Fibroblast of lung (primary cell): ENCODE results near the gene PRKAG2. TPM values are rescaled to one million over a fixed set of nuclear protein-coding genes. Genes with fewer than 3 reads are reported as not detected.

ENCODE experiments used
- DNase-seq, 2 donors: peaks; one replicate each; pipeline versions ENCODE4 v3.0.0 to v3.0.0-alpha.2; 2010; ENCODE audit warnings: low read depth in 2 of 2
- H2AFZ ChIP-seq: 2 replicates; pipeline ENCODE4 v1.5.1; 2012; ENCODE audit warnings: low read length, control low read depth, inconsistent platforms
- H3K27ac ChIP-seq: 2 replicates; pipeline ENCODE4 v1.5.1; 2011; ENCODE audit warnings: low read length, control low read depth; ENCODE audit not compliant: insufficient read depth
- H3K27me3 ChIP-seq: 2 replicates; pipeline ENCODE4 v1.5.1; 2011; ENCODE audit warnings: mild to moderate bottlenecking, low read length; ENCODE audit not compliant: control insufficient read depth, insufficient read depth
- H3K36me3 ChIP-seq: 2 replicates; pipeline ENCODE4 v1.5.1; 2011; ENCODE audit warnings: low read length; ENCODE audit not compliant: control insufficient read depth, insufficient read depth
- H3K4me1 ChIP-seq: 2 replicates; pipeline ENCODE4 v1.5.1; 2011; ENCODE audit warnings: low read length; ENCODE audit not compliant: control insufficient read depth, insufficient read depth; ENCODE audit errors: extremely low read depth
- H3K4me2 ChIP-seq: 2 replicates; pipeline ENCODE4 v1.5.1; 2011; ENCODE audit warnings: low read length, control low read depth; ENCODE audit not compliant: insufficient read depth; ENCODE audit errors: extremely low read depth
- H3K4me3 ChIP-seq, 4 experiments: fragments of 200-600 bp in 1 of 4; sonication (generic) in 1 of 4; replicated peaks in 1 of 4; 2 replicates each; pipeline ENCODE4 v1.5.1; 2011 to 2016; ENCODE audit warnings: low read length in 4 of 4, low read depth in 3 of 4, mild to moderate bottlenecking in 3 of 4, control low read depth in 2 of 4, inconsistent platforms in 1 of 4, mixed read lengths in 1 of 4; ENCODE audit not compliant: insufficient read depth in 1 of 4; ENCODE audit errors: control extremely low read depth in 1 of 4
- H3K79me2 ChIP-seq: 2 replicates; pipeline ENCODE4 v1.5.1; 2012; ENCODE audit warnings: mild to moderate bottlenecking, low read length, inconsistent platforms; ENCODE audit not compliant: control insufficient read depth, insufficient read depth
- H3K9ac ChIP-seq: 2 replicates; pipeline ENCODE4 v1.5.1; 2011; ENCODE audit warnings: mild to moderate bottlenecking, low read length, control low read depth; ENCODE audit not compliant: insufficient read depth
- H3K9me3 ChIP-seq: 2 replicates; pipeline ENCODE4 v1.5.1; 2012; ENCODE audit warnings: low read depth, low read length; ENCODE audit not compliant: control insufficient read depth, insufficient read depth
- H4K20me1 ChIP-seq: 2 replicates; pipeline ENCODE4 v1.5.1; 2011; ENCODE audit warnings: low read length; ENCODE audit not compliant: control insufficient read depth, insufficient read depth; ENCODE audit errors: extremely low read depth
- EZH2 ChIP-seq: IDR thresholded peaks from 2 replicates; pipeline ENCODE4 v1.5.1; 2012; ENCODE audit warnings: low read length, control low read depth, mild to moderate bottlenecking; ENCODE audit errors: missing control alignments
- polyA plus RNA-seq, 2 donors: library from polyadenylated mRNA; depleted of rRNA in 1 of 2; stranded (reverse) in 1 of 2; unstranded in 1 of 2; fragments of >200 nt; gene quantifications; 2 replicates each; pipeline ENCODE4 v1.2.1, GENCODE V29; 2011 to 2012; ENCODE audit warnings: missing spikeins in 1 of 2
- total RNA-seq: library from RNA; depleted of rRNA; stranded (reverse); fragments of >200 nt; gene quantifications from 2 replicates; pipeline ENCODE4 v1.2.1, GENCODE V29; 2014
- TF ChIP-seq, protein P1 (sequence below), 2 donors: IDR thresholded peaks in 1 of 2; conservative IDR thresholded peaks in 1 of 2; 1 replicate in 1 of 2; 2 replicates in 1 of 2; pipeline ENCODE4 v1.5.1; 2011 to 2012; ENCODE audit warnings: low read length in 2 of 2, control low read depth in 1 of 2, inconsistent platforms in 1 of 2, low read depth in 1 of 2, mild to moderate bottlenecking in 1 of 2

The PRKAG2 gene
- total and polyA plus RNA-seq, 2 donors (not counting 1 experiment from before 2014, with no cell fraction given) = 11.9 to 56.7 TPM

DNA sequence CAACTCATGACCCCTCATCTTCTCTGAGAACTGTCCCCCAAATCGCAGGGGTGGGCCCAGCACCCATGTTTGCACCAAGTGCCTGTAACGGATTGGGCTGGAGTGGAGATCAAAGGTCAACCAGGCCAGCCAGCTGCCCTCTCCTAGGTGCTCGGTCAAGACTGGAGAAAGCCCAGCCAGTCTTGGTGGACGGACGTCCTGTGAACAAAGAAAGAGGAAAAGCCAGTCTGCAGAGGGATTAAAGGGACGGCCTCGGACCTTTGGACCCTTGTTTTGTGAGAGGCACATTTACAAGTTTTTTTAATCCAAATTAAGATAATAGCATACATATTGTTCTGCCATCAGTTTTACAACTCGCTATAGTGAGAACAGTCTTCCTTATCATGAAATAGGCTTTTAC lies 47.6 kb upstream of the PRKAG2 start:
- H3K36me3 ChIP-seq = no peaks in the 10 kb centered on the region
- no peaks in the 10 kb centered on the region for H3K4me1 ChIP-seq
- no peaks in the 10 kb centered on the region for H3K79me2 ChIP-seq
- TF ChIP-seq, protein P1, sequence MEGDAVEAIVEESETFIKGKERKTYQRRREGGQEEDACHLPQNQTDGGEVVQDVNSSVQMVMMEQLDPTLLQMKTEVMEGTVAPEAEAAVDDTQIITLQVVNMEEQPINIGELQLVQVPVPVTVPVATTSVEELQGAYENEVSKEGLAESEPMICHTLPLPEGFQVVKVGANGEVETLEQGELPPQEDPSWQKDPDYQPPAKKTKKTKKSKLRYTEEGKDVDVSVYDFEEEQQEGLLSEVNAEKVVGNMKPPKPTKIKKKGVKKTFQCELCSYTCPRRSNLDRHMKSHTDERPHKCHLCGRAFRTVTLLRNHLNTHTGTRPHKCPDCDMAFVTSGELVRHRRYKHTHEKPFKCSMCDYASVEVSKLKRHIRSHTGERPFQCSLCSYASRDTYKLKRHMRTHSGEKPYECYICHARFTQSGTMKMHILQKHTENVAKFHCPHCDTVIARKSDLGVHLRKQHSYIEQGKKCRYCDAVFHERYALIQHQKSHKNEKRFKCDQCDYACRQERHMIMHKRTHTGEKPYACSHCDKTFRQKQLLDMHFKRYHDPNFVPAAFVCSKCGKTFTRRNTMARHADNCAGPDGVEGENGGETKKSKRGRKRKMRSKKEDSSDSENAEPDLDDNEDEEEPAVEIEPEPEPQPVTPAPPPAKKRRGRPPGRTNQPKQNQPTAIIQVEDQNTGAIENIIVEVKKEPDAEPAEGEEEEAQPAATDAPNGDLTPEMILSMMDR (conservative IDR thresholded peaks at IDR 0.05 in 1 of 2, IDR thresholded peaks at IDR 0.05 in 1 of 2; ENCODE audit: low read depth in 1 of 2, low read length in 2 of 2) = no peak
- TF ChIP-seq EZH2 = no peak
- no peak overlapping the region for H3K9ac ChIP-seq
- H3K4me2 ChIP-seq = no peak overlapping the region
- H2AFZ ChIP-seq = no peak overlapping the region
- no peaks in the 10 kb centered on the region for H4K20me1 ChIP-seq
- H3K9me3 ChIP-seq = no peaks in the 10 kb centered on the region
- H3K27me3 ChIP-seq = no peaks in the 10 kb centered on the region
- DNase-seq = no peak
- no peak overlapping the region for H3K27ac ChIP-seq
- H3K4me3 ChIP-seq = no peak overlapping the region

DNA sequence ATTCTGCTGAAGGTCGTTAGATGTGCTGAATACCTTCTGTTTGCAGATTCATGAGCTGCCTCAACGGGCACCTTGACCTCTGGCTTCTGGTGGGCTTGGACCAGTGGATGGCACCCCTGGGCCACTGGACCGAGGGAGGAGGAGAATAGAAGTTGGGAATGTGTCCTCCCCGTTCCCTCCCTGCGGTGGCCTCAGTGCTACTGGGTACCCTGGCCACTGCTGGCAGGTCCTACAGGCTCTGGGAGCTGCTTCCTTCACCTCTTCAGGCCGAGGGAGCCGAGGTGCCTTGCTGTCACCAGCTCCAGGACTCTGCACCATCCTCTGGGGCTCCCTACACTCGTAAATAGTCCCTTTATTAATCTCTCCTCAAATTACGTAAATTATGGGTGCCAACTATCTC lies 47.1 kb upstream of the PRKAG2 start:
- Histone ChIP-seq H2AFZ (no peak overlapping the region), H3K9ac (no peak overlapping the region), H3K36me3 (no peaks in the 10 kb centered on the region), H3K79me2 (no peaks in the 10 kb centered on the region), H3K4me2 (no peak overlapping the region), H3K4me3 (no peak overlapping the region), H3K4me1 (no peaks in the 10 kb centered on the region), H3K27ac (no peak overlapping the region), H4K20me1 (no peaks in the 10 kb centered on the region), H3K27me3 (no peaks in the 10 kb centered on the region), H3K9me3 (no peaks in the 10 kb centered on the region)
- TF ChIP-seq EZH2 = no peak
- TF ChIP-seq, protein P1 (conservative IDR thresholded peaks at IDR 0.05 in 1 of 2, IDR thresholded peaks at IDR 0.05 in 1 of 2; ENCODE audit: low read depth in 1 of 2, low read length in 2 of 2) = no peak
- no peak for DNase-seq

DNA sequence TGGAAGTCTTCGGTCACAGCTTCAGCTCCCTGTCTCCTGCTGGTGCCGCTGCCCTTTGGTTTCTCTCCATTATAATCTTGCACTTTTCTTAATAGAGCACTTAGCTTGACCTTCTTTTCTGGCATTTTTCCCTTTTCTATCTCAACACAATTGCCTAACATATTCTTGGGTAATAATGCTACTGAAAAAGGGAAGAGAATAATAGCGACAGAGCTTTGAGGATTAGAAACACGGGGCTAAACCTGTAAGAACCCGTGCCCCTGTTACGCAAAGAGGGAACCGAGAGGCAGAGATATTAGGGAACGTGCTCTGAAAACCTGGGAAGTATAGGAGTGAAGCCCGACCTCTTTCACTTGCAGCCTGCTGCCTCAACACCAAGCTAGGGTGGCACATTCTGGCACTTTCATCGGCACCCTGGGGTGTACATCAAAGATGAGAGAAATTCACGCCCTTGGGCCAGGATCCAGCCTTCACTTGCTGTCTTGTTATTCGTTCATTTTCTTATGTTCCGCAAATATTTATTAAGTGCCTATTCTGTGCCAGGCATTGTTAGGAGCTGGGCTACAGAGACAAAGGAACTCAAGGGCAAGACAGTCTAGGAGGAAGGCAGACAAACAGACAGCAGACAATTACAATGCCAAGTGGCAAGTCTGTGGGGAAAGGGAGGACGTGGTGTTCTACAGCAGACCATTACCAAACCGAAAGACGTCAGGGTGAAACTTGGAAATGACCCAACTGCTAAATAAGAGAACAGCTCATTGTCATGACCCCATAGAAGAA lies 46.4 kb upstream of the PRKAG2 start:
- Histone ChIP-seq H3K27me3 (no peaks in the 10 kb centered on the region), H3K4me2 (no peak overlapping the region), H3K9ac (no peak overlapping the region), H3K79me2 (no peaks in the 10 kb centered on the region), H3K27ac (no peak overlapping the region), H3K36me3 (no peaks in the 10 kb centered on the region), H4K20me1 (no peaks in the 10 kb centered on the region), H2AFZ (no peak overlapping the region), H3K4me3 (no peak overlapping the region), H3K9me3 (no peaks in the 10 kb centered on the region), H3K4me1 (no peaks in the 10 kb centered on the region)
- DNase-seq = peak in 1 of 2 donors; percentile 44
- no peak for TF ChIP-seq EZH2
- TF ChIP-seq, protein P1 (conservative IDR thresholded peaks at IDR 0.05 in 1 of 2, IDR thresholded peaks at IDR 0.05 in 1 of 2; ENCODE audit: low read depth in 1 of 2, low read length in 2 of 2) = no peak
